MV-4-11 (cell line): Measurements from ENCODE around the gene CTIF.
A peak's percentile ranks its signal among the peaks of the same experiment; 100 is the strongest.

ENCODE experiments used
- DNase-seq: peaks from one replicate; lab custom pipeline; 2025; lab: John Stamatoyannopoulos, UW

CTIF gene

DNA sequence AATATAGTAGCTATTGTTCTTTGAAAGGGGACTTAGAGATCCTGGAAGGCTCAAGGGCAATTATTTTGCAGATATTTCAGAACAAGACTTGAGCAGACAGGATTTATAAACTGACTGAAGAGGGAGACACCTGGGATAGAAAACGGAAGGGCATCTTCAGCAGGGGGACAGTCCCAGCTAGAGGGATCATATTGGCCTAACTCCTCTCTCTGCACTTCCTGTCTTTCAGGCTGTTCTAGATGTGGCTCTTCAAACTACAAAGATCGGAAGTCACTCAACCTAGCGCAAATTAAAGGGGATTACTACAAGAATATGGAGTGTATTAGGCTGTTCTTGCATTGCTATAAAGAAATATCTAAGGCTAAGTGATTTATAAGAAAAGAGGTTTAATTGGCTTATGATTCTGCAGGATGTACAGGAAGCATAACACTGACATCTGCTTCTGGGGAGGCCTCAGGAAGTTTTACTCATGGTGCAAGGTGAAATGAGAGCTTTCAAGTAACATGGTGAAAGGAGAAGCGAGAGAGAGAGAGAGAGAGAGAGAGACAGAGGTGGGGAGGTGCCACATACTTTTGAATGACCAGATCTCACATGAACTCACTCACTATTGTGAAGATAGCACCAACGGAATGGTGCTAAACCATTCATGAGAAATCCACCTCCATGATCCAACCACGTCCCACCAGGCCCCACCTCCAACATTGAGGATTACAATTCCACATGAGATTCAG, 5.3 kb upstream of the CTIF start:
- no peak for DNase-seq

- DNase-seq: no peak
Observed at GRCh38 chr18:48534364-48534763, 4.5 kb upstream of the CTIF start.

DNA sequence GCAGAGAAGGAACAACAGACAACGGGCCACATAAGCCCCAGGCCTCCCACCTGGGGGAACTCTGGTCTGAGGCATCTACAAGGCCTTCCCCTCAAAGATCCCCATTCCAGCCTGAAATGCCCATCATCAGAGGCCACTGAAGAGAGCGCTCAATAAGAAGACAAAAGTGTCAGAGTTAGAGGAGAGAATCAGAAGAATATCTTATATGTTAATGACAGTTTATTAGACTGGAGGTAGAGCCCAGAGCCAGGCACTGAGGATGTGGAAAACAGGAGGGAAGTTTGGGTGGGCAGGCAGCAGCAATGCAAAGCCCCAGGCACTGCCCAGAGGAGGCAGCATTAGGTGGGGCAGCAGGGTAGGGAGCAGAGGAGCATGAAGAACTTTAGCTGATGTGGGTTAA, 2.9 kb upstream of the CTIF start:
- DNase-seq: no peak

DNA sequence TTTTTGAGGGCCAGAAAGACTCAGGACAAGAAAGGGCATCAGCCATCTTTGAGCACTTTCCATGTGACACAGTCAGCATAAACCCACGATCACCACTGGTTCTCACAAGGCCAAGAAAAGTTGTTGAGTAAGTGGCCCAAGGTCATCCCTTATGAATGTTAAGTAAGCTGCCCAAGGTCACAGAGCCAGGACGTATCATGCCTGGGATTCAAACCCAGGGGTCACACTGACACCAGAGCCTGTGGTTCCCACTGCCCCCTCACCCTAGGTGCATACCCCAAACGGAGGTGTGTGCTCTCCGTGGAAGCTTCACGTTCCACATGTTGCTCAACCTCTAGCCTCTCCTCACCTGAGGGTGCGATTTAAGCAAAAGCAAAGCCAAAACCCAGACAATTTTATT, 2.3 kb upstream of the CTIF start:
- DNase-seq: no peak

- no peak for DNase-seq
Observed at GRCh38 chr18:48539406-48540250, 797 bp downstream of the CTIF start.

GRCh38 chr18:48540251-48541025, 1.6 kb downstream of the CTIF start:
- DNase-seq: no peak

- peak; percentile 56 for DNase-seq
Observed at GRCh38 chr18:48541026-48541746, 2.4 kb downstream of the CTIF start.

DNA sequence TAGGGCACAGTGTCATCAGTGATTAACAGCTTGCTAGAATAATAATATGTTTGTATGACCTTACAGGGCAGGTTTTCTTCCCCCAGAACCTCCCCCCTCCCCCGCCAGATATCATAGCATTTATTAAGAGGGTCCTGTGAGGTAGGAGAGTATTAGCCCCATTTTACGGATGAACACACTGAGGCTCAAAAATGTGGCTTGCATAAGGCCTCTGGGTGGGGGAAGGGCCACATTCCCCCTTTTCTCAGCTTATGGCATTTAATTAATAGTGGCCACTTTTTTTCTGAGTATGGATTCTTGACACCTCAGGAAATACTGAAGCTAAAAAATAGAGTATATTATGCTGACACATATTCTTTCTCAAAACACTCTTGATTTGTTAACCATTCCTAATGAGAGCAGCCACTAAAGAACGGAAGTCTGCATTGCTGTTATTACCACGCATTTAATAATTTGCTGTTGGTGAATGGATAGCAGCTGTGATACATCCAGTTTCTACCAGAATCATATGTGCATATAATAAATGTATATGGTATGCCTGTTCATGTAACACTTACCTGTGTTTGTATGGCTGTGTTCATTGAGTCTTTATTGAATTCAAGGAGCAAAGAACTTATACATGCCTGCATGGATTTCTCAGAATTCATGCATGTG, 3.0 kb downstream of the CTIF start:
- no peak for DNase-seq

GRCh38 chr18:48542513-48543181, 3.8 kb downstream of the CTIF start:
- DNase-seq: no peak

DNA sequence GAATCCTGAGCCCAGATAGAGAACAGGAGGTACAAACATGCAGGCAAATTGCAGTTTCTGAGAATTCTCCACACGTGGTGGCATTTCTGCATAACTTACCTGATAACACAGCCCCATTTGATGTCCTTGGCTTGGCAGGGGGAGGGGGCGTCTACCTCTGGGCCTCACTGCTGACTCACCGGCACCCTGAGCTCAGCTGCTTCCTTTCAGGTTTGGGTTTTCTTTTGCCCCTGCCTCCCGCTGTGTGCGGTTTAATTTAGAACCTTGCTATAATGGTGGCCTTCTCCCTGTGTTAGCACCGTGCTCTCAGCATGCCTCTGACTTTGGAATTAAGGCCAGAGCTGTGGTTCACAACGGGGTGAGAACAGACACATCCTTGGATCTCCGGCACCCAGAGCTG, 4.4 kb downstream of the CTIF start:
- no peak for DNase-seq

GRCh38 chr18:48544116-48544515, 5.3 kb downstream of the CTIF start:
- no peak for DNase-seq

- no peak for DNase-seq
Observed at GRCh38 chr18:48544661-48545415, 6.0 kb downstream of the CTIF start.

DNA sequence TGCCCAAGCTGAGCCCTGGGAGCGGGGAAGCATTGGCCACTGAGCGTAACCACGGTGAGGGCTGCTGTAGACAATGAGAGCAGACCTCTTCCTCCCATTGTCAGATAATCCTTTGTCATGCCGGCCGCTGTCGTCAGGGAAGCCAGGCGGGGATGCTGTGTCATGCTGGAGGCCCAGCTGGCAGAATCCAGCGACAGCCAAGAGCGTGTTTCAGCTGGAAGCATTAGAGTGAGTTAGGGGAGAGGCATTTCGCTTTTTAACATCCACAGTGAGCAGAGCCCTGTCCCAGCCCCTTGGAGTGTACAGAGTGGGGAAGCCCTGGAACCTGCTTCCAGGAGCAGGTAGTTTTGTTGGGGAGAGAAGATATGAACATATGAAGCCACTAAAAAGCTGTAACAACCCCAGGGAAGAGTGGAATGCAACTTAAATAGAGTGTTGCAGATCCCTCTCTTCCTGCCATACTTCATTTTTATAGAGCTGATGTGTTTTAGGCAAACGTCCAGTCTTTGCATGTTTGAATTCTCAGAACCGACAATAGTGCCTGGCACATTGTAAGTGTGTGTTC, 7.0 kb downstream of the CTIF start:
- DNase-seq: peak; percentile 33

DNA sequence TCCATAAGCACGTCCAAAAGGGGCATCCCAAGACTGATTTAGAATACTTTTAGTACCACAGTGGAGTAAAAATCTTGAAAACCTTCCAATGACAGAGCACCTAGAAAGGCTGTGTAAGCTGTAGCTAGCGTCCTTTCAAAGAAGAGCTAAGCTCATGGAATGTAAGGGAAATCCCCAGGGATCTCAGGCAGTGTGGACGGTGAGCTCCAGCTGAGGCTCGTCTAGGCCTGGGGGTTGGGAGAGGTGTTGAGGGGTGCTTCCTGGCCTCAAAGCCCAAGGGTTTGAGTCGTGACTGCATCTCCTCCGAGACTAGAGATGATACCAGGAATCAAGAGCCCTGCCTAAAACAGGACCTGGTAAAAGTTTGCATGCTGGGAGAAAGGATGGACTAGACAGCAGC, 7.6 kb downstream of the CTIF start:
- DNase-seq: no peak

- no peak for DNase-seq
Observed at GRCh38 chr18:48547531-48547981, 8.7 kb downstream of the CTIF start.

GRCh38 chr18:48548011-48548771, 9.4 kb downstream of the CTIF start:
- DNase-seq: peak; percentile 27

DNA sequence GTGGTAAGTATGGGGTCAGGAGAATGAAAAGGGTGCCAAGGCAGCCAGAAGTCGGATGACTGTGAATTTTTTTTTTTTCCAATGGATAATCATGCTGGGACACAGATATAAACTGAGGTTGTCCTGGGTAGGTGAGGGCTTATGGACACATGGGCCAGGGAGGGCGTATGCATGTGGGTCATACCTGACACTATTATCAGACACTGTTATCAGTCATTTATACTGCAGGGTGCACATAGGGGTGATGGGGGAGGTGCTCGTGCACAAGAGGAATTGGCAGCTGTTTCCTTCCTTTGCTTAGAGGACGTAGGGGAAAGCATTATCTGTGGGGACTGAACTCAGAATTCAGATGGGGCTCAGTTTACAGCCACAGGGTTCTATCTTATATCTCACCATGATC, 10.1 kb downstream of the CTIF start:
- DNase-seq: no peak

DNA sequence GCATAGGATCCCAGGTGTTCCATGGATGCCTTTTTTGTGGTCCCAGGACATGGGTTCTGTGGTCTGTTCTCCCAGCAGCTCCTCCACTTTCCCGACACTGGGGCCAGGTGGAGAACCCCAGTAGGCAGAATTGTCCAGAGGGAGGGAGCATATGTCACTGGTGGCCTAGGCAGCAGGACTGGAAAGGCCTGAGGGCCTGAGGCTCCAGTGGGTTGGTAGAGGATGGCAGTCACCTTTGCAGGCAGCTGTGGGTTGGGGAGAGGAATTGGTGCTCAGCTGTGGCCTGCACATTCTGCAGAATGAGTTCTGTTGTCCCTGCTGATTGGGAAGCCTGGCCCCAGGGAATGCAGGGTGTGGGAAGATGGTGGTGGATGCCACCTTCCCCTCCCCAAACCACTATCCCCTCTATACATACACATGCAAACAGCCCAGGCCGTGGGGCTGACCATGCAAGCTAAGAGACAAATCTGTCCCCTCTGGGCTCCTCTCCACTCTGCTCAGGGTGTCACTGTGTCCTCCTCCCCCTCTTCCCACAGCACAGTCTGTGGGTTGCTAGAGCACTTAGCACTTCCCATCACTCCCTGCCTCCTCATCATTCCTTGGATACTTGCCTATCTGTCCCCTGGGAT, 11.4 kb downstream of the CTIF start:
- DNase-seq: no peak

- DNase-seq: no peak
Observed at GRCh38 chr18:48551100-48551499, 12.3 kb downstream of the CTIF start.
